ENCODE data around the gene SLC43A3.

SLC43A3 gene

DNA sequence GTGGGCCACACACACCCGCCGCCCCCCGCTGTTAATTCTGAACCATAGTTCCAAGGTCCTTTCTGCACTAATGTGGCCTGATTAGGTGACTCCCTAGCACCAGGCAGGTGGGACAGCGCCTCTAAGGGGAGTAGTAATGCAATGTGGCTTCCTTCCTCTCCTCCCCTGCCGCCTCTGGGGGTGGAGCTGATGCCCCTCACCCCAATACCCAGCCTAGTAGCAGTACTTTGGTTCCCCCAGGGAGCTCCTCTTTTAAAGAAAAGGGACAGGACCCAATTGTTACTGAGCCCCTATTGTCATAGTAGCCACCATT, 47.8 kb upstream of the SLC43A3 start:
- Histone ChIP-seq H3K36me3 (replicated peaks in 1 of 2; ENCODE audit: control insufficient read depth in 2 of 2, insufficient read depth in 2 of 2, low read length in 2 of 2) (peaks cover 0 to 23% of the 10 kb centered on the region in 2 donors), H2AFZ (ENCODE audit: low read length) (no peak overlapping the region), H3K4me1 (ENCODE audit: control insufficient read depth in 2 of 2, insufficient read depth in 1 of 2, low read depth in 1 of 2, low read length in 2 of 2) (peaks cover 7 to 27% of the 10 kb centered on the region in 2 donors), H3K9ac (ENCODE audit: low read depth, low read length, poor library complexity) (no peak overlapping the region), H3K9me3 (replicated peaks in 1 of 2; ENCODE audit: control insufficient read depth in 2 of 2, insufficient read depth in 1 of 2, low read depth in 1 of 2, low read length in 2 of 2) (no peaks in the 10 kb centered on the region), H4K91ac (ENCODE audit: low read depth, low read length, poor library complexity) (no peak overlapping the region), H3K14ac (ENCODE audit: low read length) (no peak overlapping the region), H2BK5ac (ENCODE audit: low read length) (no peak overlapping the region), H2AK5ac (ENCODE audit: low read depth, low read length) (no peak overlapping the region), H3K4me3 (ENCODE audit: low read length in 2 of 2) (no peak overlapping the region), H3K27me3 (ENCODE audit: control insufficient read depth in 3 of 3, insufficient read depth in 3 of 3, low read depth in 1 of 3, low read length in 3 of 3) (peaks cover 0 to 47% (median 9%) of the 10 kb centered on the region in 3 experiments), H3K18ac (ENCODE audit: low read length) (no peak overlapping the region), H3K27ac (replicated peaks; ENCODE audit: low read length) (no peak overlapping the region), H2BK12ac (ENCODE audit: low read length) (no peak overlapping the region), H3K4ac (ENCODE audit: low read length) (no peak overlapping the region), H2BK120ac (ENCODE audit: low read depth, low read length) (no peak overlapping the region), H3K4me2 (ENCODE audit: insufficient read depth, low read length, poor library complexity, severe bottlenecking) (no peak overlapping the region), H3K23ac (ENCODE audit: low read depth, low read length, poor library complexity) (no peak overlapping the region), H2BK15ac (ENCODE audit: low read length) (no peak overlapping the region), H4K8ac (ENCODE audit: low read depth, low read length) (no peak overlapping the region), H3K79me1 (ENCODE audit: low read depth, low read length) (no peaks in the 10 kb centered on the region)
- no peak for DNase-seq (ENCODE audit: low spot score)
- WGBS, 2 donors (ENCODE audit: extremely low coverage in 2 of 2, insufficient read length in 2 of 2, insufficient replicate concordance in 1 of 2) = no CpG with 5 or more reads among the region's 5 CpGs

DNA sequence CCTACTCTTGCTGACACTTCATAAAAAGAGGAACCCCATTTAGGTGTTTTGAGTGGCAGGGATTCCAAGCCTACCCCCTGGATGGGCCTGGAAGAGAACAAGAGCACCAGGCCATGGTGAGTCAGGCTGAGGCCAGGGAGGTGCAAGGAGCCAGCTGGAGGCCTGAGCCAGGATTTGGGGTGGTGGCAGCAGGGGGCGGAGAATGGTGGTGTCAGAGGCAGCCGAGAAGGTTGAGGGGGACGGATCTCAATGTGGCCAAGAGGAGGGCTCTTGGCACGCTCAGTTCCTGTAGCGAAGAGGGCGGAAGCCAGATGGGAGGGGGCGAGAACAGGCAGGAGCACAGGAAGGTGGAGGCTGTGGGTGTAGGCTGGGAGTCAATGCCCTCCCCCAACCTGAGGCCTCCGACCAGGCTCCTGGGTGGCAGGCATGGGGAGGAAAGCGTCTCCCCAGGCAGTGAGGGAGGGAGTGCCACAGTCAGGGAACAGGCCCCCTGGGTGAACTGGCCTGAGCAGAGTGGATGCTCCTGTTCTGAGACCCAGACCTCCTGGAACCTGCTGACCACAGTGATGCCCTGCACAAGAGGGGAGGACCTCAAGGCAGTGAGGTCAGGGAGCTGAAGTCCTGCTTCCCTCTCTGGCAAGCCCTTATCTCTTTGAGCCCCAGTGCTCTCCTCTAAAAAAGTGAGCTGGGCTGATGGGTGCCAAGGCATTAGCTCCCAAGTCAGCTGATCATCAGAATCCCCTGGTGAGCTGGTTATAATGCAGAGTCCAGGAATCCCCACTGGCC, 47.3 kb upstream of the SLC43A3 start:
- Histone ChIP-seq H3K23ac (ENCODE audit: low read depth, low read length, poor library complexity) (peak overlapping the region; percentile 35), H4K91ac (ENCODE audit: low read depth, low read length, poor library complexity) (no peak overlapping the region), H3K4me3 (ENCODE audit: low read length in 2 of 2) (peak overlapping the region in 1 of 2 donors; percentile 52), H2BK5ac (ENCODE audit: low read length) (no peak overlapping the region), H3K4ac (ENCODE audit: low read length) (no peak overlapping the region), H2BK15ac (ENCODE audit: low read length) (no peak overlapping the region), H3K27ac (replicated peaks; ENCODE audit: low read length) (no peak overlapping the region), H3K9ac (ENCODE audit: low read depth, low read length, poor library complexity) (no peak overlapping the region), H2BK120ac (ENCODE audit: low read depth, low read length) (no peak overlapping the region), H2AFZ (ENCODE audit: low read length) (no peak overlapping the region), H3K36me3 (replicated peaks in 1 of 2; ENCODE audit: control insufficient read depth in 2 of 2, insufficient read depth in 2 of 2, low read length in 2 of 2) (peaks cover 0 to 28% of the 10 kb centered on the region in 2 donors), H3K4me2 (ENCODE audit: insufficient read depth, low read length, poor library complexity, severe bottlenecking) (no peak overlapping the region), H3K14ac (ENCODE audit: low read length) (no peak overlapping the region), H2AK5ac (ENCODE audit: low read depth, low read length) (no peak overlapping the region), H3K4me1 (ENCODE audit: control insufficient read depth in 2 of 2, insufficient read depth in 1 of 2, low read depth in 1 of 2, low read length in 2 of 2) (peaks cover 3 to 22% of the 10 kb centered on the region in 2 donors), H3K18ac (ENCODE audit: low read length) (no peak overlapping the region), H3K79me1 (ENCODE audit: low read depth, low read length) (no peaks in the 10 kb centered on the region), H3K9me3 (replicated peaks in 1 of 2; ENCODE audit: control insufficient read depth in 2 of 2, insufficient read depth in 1 of 2, low read depth in 1 of 2, low read length in 2 of 2) (no peaks in the 10 kb centered on the region), H4K8ac (ENCODE audit: low read depth, low read length) (no peak overlapping the region), H3K27me3 (ENCODE audit: control insufficient read depth in 3 of 3, insufficient read depth in 3 of 3, low read depth in 1 of 3, low read length in 3 of 3) (peaks cover 0 to 43% (median 9%) of the 10 kb centered on the region in 3 experiments), H2BK12ac (ENCODE audit: low read length) (no peak overlapping the region)
- no peak for DNase-seq (ENCODE audit: low spot score)
- WGBS, 2 donors (ENCODE audit: extremely low coverage in 2 of 2, insufficient read length in 2 of 2, insufficient replicate concordance in 1 of 2) = no CpG with 5 or more reads among the region's 9 CpGs

DNA sequence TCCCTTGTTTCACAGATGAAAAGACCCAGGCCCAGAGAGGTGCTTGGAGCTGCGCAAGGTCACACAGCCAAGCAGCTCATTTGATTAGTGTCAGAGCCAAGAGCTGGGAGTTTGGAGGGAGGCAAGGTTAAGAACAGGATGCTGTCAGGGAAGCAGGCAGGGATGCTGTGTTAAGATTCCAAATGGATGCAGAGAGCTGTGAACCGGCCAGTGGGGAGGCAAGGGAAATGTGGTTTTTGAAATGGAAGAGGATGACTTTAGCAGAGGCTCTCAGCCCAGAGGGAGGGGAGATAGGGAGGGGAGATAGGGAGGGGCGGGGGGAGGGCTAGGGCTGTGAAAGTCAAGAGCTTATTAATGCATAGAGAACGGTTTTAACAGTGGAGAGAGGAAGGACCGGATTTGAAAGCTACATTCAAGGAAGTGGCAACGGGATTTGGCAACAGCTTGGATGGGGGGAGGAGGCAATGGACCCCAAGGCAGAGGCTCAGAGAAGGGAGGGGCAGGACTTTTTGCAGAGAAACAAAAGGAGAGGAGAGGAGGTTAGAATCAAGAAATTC, 46.4 kb upstream of the SLC43A3 start:
- H3K79me1 ChIP-seq (ENCODE audit: low read depth, low read length) = no peaks in the 10 kb centered on the region

DNA sequence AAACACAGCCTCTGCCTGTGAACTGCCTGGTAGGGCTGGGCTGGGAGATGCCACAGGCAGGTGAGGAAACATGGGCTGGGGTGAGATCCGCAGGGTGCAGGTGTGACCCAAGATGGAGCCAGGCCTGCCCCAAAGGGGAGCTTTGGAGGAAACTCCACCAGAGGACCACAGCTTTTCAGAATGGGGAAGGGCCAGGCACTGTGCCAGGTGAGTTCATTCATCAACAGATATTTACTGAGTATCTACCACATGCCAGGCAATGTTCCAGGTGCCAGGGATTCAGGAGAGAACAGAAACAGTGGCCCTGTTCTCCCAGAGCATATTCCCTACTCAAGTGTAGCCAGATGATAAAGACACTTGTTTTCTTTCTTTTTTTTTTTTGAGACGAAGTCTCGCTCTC, 44.6 kb upstream of the SLC43A3 start:
- no peak overlapping the region for H3K4me3 ChIP-seq (ENCODE audit: low read length in 2 of 2)
- H2BK5ac ChIP-seq (ENCODE audit: low read length) = no peak overlapping the region
- H2BK120ac ChIP-seq (ENCODE audit: low read depth, low read length) = no peak overlapping the region
- DNase-seq (ENCODE audit: low spot score) = no peak
- H3K18ac ChIP-seq (ENCODE audit: low read length) = no peak overlapping the region
- no peak overlapping the region for H2BK15ac ChIP-seq (ENCODE audit: low read length)
- H4K8ac ChIP-seq (ENCODE audit: low read depth, low read length) = no peak overlapping the region
- peaks cover 0 to 40% of the 10 kb centered on the region in 2 donors for H3K36me3 ChIP-seq (replicated peaks in 1 of 2; ENCODE audit: control insufficient read depth in 2 of 2, insufficient read depth in 2 of 2, low read length in 2 of 2)
- no peak overlapping the region for H2AK5ac ChIP-seq (ENCODE audit: low read depth, low read length)
- H3K23ac ChIP-seq (ENCODE audit: low read depth, low read length, poor library complexity) = no peak overlapping the region
- H3K9me3 ChIP-seq (replicated peaks in 1 of 2; ENCODE audit: control insufficient read depth in 2 of 2, insufficient read depth in 1 of 2, low read depth in 1 of 2, low read length in 2 of 2) = no peaks in the 10 kb centered on the region
- H3K4me1 ChIP-seq (ENCODE audit: control insufficient read depth in 2 of 2, insufficient read depth in 1 of 2, low read depth in 1 of 2, low read length in 2 of 2) = peaks cover 3 to 15% of the 10 kb centered on the region in 2 donors
- no peak overlapping the region for H3K4ac ChIP-seq (ENCODE audit: low read length)
- no peak overlapping the region for H3K14ac ChIP-seq (ENCODE audit: low read length)
- no CpG with 5 or more reads among the region's 3 CpGs for WGBS, 2 donors (ENCODE audit: extremely low coverage in 2 of 2, insufficient read length in 2 of 2, insufficient replicate concordance in 1 of 2)
- no peak overlapping the region for H4K91ac ChIP-seq (ENCODE audit: low read depth, low read length, poor library complexity)
- H3K4me2 ChIP-seq (ENCODE audit: insufficient read depth, low read length, poor library complexity, severe bottlenecking) = no peak overlapping the region
- no peak overlapping the region for H2BK12ac ChIP-seq (ENCODE audit: low read length)
- H3K27me3 ChIP-seq (ENCODE audit: control insufficient read depth in 3 of 3, insufficient read depth in 3 of 3, low read depth in 1 of 3, low read length in 3 of 3) = peaks cover 0 to 26% (median 6%) of the 10 kb centered on the region in 3 experiments
- H3K79me1 ChIP-seq (ENCODE audit: low read depth, low read length) = no peaks in the 10 kb centered on the region
- H3K9ac ChIP-seq (ENCODE audit: low read depth, low read length, poor library complexity) = no peak overlapping the region
- H3K27ac ChIP-seq (replicated peaks; ENCODE audit: low read length) = no peak overlapping the region
- H2AFZ ChIP-seq (ENCODE audit: low read length) = no peak overlapping the region

More for the DNA sequence above, 46.4 kb upstream of the SLC43A3 start:
- Histone ChIP-seq H3K23ac (ENCODE audit: low read depth, low read length, poor library complexity) (no peak overlapping the region), H3K27ac (replicated peaks; ENCODE audit: low read length) (no peak overlapping the region), H2BK5ac (ENCODE audit: low read length) (no peak overlapping the region), H3K4ac (ENCODE audit: low read length) (no peak overlapping the region), H3K4me3 (ENCODE audit: low read length in 2 of 2) (no peak overlapping the region), H3K9me3 (replicated peaks in 1 of 2; ENCODE audit: control insufficient read depth in 2 of 2, insufficient read depth in 1 of 2, low read depth in 1 of 2, low read length in 2 of 2) (no peaks in the 10 kb centered on the region), H2BK15ac (ENCODE audit: low read length) (no peak overlapping the region), H2BK120ac (ENCODE audit: low read depth, low read length) (no peak overlapping the region), H3K4me2 (ENCODE audit: insufficient read depth, low read length, poor library complexity, severe bottlenecking) (no peak overlapping the region), H2AK5ac (ENCODE audit: low read depth, low read length) (no peak overlapping the region), H3K9ac (ENCODE audit: low read depth, low read length, poor library complexity) (no peak overlapping the region), H2BK12ac (ENCODE audit: low read length) (no peak overlapping the region), H4K8ac (ENCODE audit: low read depth, low read length) (no peak overlapping the region), H4K91ac (ENCODE audit: low read depth, low read length, poor library complexity) (no peak overlapping the region), H3K14ac (ENCODE audit: low read length) (no peak overlapping the region), H2AFZ (ENCODE audit: low read length) (no peak overlapping the region), H3K4me1 (ENCODE audit: control insufficient read depth in 2 of 2, insufficient read depth in 1 of 2, low read depth in 1 of 2, low read length in 2 of 2) (peaks cover 3 to 17% of the 10 kb centered on the region in 2 donors), H3K27me3 (ENCODE audit: control insufficient read depth in 3 of 3, insufficient read depth in 3 of 3, low read depth in 1 of 3, low read length in 3 of 3) (peaks cover 0 to 43% (median 9%) of the 10 kb centered on the region in 3 experiments), H3K36me3 (replicated peaks in 1 of 2; ENCODE audit: control insufficient read depth in 2 of 2, insufficient read depth in 2 of 2, low read length in 2 of 2) (peaks cover 0 to 37% of the 10 kb centered on the region in 2 donors), H3K18ac (ENCODE audit: low read length) (no peak overlapping the region)
- no peak for DNase-seq (ENCODE audit: low spot score)
- WGBS, 2 donors (ENCODE audit: extremely low coverage in 2 of 2, insufficient read length in 2 of 2, insufficient replicate concordance in 1 of 2) = no CpG with 5 or more reads among the region's 6 CpGs
